ENCODE data around the gene SELENOK. TPM values are rescaled to one million over a fixed set of nuclear protein-coding genes. Genes with fewer than 3 reads are reported as not detected.

SELENOK gene
- total RNA-seq, 1 donor from 2014 or later: 23.7 TPM

GRCh38 chr3:53860196-53860595 lies 31.5 kb downstream of the SELENOK start:
- Histone ChIP-seq H3K27me3 (ENCODE audit: control insufficient read depth, insufficient read depth, low read length) (no peaks in the 10 kb centered on the region), H3K36me3 (ENCODE audit: control insufficient read depth, insufficient read depth, low read length) (peaks cover 3% of the 10 kb centered on the region), H3K4me3 (ENCODE audit: low read depth, low read length) (no peak overlapping the region)
- TF ChIP-seq CTCF (IDR thresholded peaks at IDR 0.05; ENCODE audit: insufficient read depth, low read length, severe bottlenecking): no peak
- no peak for FAIRE-seq
- no peak for DNase-seq (ENCODE audit: low read depth)

GRCh38 chr3:53859178-53859577 lies 32.5 kb downstream of the SELENOK start:
- no peaks in the 10 kb centered on the region for H3K36me3 ChIP-seq (ENCODE audit: control insufficient read depth, insufficient read depth, low read length)
- DNase-seq (ENCODE audit: low read depth) (no peak), FAIRE-seq (no peak)
- H3K4me3 ChIP-seq (ENCODE audit: low read depth, low read length): no peak overlapping the region
- no peak for TF ChIP-seq CTCF (IDR thresholded peaks at IDR 0.05; ENCODE audit: insufficient read depth, low read length, severe bottlenecking)
- H3K27me3 ChIP-seq (ENCODE audit: control insufficient read depth, insufficient read depth, low read length): no peaks in the 10 kb centered on the region

GRCh38 chr3:53858096-53858741 lies 33.4 kb downstream of the SELENOK start:
- Histone ChIP-seq H3K36me3 (ENCODE audit: control insufficient read depth, insufficient read depth, low read length) (no peaks in the 10 kb centered on the region), H3K27me3 (ENCODE audit: control insufficient read depth, insufficient read depth, low read length) (no peaks in the 10 kb centered on the region), H3K4me3 (ENCODE audit: low read depth, low read length) (no peak overlapping the region)
- DNase-seq (ENCODE audit: low read depth) (no peak), FAIRE-seq (no peak)
- TF ChIP-seq CTCF (IDR thresholded peaks at IDR 0.05; ENCODE audit: insufficient read depth, low read length, severe bottlenecking): no peak

GRCh38 chr3:53856964-53857363 lies 34.7 kb downstream of the SELENOK start:
- TF ChIP-seq CTCF (IDR thresholded peaks at IDR 0.05; ENCODE audit: insufficient read depth, low read length, severe bottlenecking): no peak
- Histone ChIP-seq H3K27me3 (ENCODE audit: control insufficient read depth, insufficient read depth, low read length) (no peaks in the 10 kb centered on the region), H3K36me3 (ENCODE audit: control insufficient read depth, insufficient read depth, low read length) (no peaks in the 10 kb centered on the region), H3K4me3 (ENCODE audit: low read depth, low read length) (no peak overlapping the region)
- no peak for DNase-seq (ENCODE audit: low read depth)
- FAIRE-seq: no peak

- FAIRE-seq: no peak
- no peak for TF ChIP-seq CTCF (IDR thresholded peaks at IDR 0.05; ENCODE audit: insufficient read depth, low read length, severe bottlenecking)
- DNase-seq (ENCODE audit: low read depth): peak; percentile 38
These were observed 40.8 kb downstream of the SELENOK start for GRCh38 chr3:53850895-53851294.

GRCh38 chr3:53849916-53850315 lies 41.7 kb downstream of the SELENOK start:
- H3K4me3 ChIP-seq (ENCODE audit: low read depth, low read length): no peak overlapping the region
- no peak for TF ChIP-seq CTCF (IDR thresholded peaks at IDR 0.05; ENCODE audit: insufficient read depth, low read length, severe bottlenecking)
- H3K27me3 ChIP-seq (ENCODE audit: control insufficient read depth, insufficient read depth, low read length): peaks cover 11% of the 10 kb centered on the region
- FAIRE-seq (no peak), DNase-seq (ENCODE audit: low read depth) (no peak)
- no peaks in the 10 kb centered on the region for H3K36me3 ChIP-seq (ENCODE audit: control insufficient read depth, insufficient read depth, low read length)

More at GRCh38 chr3:53850895-53851294, 40.8 kb downstream of the SELENOK start:
- Histone ChIP-seq H3K36me3 (ENCODE audit: control insufficient read depth, insufficient read depth, low read length) (no peaks in the 10 kb centered on the region), H3K27me3 (ENCODE audit: control insufficient read depth, insufficient read depth, low read length) (peaks cover 9% of the 10 kb centered on the region), H3K4me3 (ENCODE audit: low read depth, low read length) (no peak overlapping the region)
